GM12874 (cell line): Measurements from ENCODE around the gene PRR23A.

ENCODE experiments used
- TF ChIP-seq, protein P1 (sequence below): IDR thresholded peaks from 2 replicates; pipeline ENCODE4 v1.5.1; 2011; ENCODE audit warnings: low read depth, mild to moderate bottlenecking, control low read depth, low read length, moderate library complexity; ENCODE audit not compliant: insufficient read depth

The PRR23A gene

DNA sequence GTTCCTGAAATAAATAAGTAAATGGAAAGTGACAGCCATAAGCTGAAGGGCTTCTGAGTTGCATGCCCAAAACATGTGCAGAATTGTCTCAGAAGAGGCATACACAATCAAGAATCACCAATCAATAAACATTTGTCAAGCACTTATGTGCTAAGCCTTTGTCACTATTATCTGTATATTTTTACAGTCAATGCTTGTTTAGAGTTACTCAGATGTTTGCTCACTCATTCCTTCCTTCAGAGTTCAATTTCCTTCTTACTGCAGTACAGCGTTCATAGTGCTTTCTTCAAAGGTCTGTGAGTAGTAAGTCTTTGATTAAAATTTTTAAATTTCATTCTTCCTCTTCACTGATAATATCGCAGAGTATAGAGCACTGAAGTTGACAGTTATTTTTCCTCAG is 41.8 kb downstream of the PRR23A start:
- TF ChIP-seq, protein P1, sequence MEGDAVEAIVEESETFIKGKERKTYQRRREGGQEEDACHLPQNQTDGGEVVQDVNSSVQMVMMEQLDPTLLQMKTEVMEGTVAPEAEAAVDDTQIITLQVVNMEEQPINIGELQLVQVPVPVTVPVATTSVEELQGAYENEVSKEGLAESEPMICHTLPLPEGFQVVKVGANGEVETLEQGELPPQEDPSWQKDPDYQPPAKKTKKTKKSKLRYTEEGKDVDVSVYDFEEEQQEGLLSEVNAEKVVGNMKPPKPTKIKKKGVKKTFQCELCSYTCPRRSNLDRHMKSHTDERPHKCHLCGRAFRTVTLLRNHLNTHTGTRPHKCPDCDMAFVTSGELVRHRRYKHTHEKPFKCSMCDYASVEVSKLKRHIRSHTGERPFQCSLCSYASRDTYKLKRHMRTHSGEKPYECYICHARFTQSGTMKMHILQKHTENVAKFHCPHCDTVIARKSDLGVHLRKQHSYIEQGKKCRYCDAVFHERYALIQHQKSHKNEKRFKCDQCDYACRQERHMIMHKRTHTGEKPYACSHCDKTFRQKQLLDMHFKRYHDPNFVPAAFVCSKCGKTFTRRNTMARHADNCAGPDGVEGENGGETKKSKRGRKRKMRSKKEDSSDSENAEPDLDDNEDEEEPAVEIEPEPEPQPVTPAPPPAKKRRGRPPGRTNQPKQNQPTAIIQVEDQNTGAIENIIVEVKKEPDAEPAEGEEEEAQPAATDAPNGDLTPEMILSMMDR, result no peak

DNA sequence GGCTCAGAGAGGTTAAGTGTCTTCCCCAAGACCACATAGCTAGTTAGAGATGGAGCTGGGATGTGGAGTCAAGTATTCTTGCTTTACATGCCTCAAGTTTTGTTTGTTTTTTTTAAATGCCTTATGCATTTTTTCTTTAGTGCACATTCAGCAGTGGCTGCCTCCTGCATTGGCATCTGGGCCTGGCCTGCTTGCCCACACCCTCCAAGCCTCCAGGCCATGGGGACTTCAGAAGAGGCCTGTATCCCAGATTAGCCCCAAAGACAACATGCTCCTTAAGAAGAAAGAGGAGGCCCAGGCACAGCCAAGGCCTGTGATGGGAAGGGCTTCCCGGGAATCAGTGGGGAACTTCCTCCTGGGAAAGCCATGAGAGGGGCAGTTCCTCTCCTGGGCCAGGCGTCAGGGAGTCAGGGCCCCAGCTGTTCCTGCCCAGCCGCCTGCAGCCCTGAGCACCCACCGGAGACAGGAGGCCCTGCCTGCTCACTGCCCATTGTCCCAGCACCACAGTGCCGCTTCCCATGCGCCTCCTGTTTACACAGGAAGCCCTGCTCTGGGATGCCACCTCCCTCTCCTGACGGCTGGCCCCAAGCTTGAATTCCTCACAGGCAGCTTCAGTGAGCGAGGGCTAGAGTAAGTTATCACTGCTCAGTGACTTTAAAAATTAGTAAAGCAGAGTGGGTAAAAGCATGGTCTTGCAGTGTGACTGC is 43.1 kb downstream of the PRR23A start:
- TF ChIP-seq, protein P1, result no peak

DNA sequence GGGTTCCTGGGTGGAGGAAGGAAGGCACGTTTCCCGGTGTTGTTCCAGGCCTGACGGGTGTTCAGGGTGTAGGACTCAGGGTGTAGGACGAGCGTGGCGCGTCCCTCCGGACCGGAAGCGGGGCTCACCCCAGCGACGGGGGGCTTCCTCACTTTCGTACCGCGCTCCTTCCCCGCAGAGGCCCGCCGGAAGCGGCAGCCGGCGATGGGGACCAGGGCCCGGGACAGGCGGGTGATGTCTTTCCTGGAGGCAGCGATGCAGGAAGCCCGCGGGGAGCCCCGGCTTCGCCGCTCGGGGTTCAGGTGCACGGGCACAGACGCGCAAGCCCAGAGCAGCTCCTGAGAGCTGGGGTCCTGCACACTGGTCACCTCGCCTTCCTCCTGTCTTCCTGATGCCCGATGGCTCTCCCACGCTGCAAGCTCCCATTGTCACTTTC is 45.6 kb downstream of the PRR23A start:
- TF ChIP-seq, protein P1, result no peak
